Neural cell (in vitro differentiated cells): ENCODE data around the gene HOMER2.

Experiments
- CTCF ChIP-seq: fragments of 450-650 bp; IDR thresholded peaks from 2 replicates; pipeline ENCODE4 v1.5.1; 2014; ENCODE audit warnings: antibody characterized with exemption, mild to moderate bottlenecking, moderate library complexity; ENCODE audit not compliant: poor library complexity, severe bottlenecking
- EP300 ChIP-seq: fragments of 450-650 bp; conservative IDR thresholded peaks from 2 replicates; pipeline ENCODE4 v1.6.1; 2014; ENCODE audit warnings: antibody characterized with exemption, mild to moderate bottlenecking, moderate library complexity; ENCODE audit not compliant: poor library complexity, severe bottlenecking
- EZH2 ChIP-seq: fragments of 200-600, 300-800 bp; shearing (Covaris generic), sonication (generic); IDR thresholded peaks from 2 replicates; pipeline ENCODE4 v1.6.1; 2014; ENCODE audit warnings: antibody characterized with exemption, low read length, borderline replicate concordance, mild to moderate bottlenecking; ENCODE audit not compliant: insufficient read depth, poor library complexity, severe bottlenecking
- MXI1 ChIP-seq: fragments of 450-650 bp; conservative IDR thresholded peaks from 2 replicates; pipeline ENCODE4 v1.6.1; 2014; ENCODE audit warnings: antibody characterized with exemption, mild to moderate bottlenecking; ENCODE audit not compliant: poor library complexity, severe bottlenecking
- POLR2AphosphoS5 ChIP-seq: IDR thresholded peaks from 2 replicates; pipeline ENCODE4 v1.6.1; 2012
- RAD21 ChIP-seq: fragments of 450-650 bp; conservative IDR thresholded peaks from 2 replicates; pipeline ENCODE4 v1.6.1; 2014; ENCODE audit warnings: antibody characterized with exemption, mild to moderate bottlenecking, moderate library complexity
- REST ChIP-seq: IDR thresholded peaks from 2 replicates; pipeline ENCODE4 v1.6.1; 2012; ENCODE audit warnings: borderline replicate concordance
- SMC3 ChIP-seq: fragments of 450-650 bp; conservative IDR thresholded peaks from 2 replicates; pipeline ENCODE4 v1.6.1; 2014; ENCODE audit warnings: antibody characterized with exemption, mild to moderate bottlenecking, moderate library complexity; ENCODE audit not compliant: poor library complexity
- TAF1 ChIP-seq: IDR thresholded peaks from 2 replicates; pipeline ENCODE4 v1.6.1; 2012; ENCODE audit warnings: low read depth

DNA sequence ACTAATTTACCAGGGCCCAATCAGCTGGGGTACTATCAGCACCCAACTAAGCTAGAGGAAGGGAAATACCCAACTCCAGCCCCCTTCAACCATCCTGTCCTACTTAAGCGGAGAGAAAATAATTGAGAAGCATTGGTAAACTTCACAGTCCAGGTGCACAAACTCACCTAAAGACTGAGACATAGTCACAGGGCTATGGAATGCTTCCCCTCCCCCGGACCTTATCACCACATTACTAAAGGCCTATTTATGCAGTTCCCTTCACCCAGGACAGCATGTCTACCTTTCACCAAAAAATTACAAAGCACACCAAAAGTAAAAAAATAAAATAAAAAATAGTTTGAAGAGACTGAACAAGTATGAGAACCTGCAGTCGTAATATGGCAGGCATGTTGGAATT, 47.9 kb downstream of the HOMER2 start:
- TF ChIP-seq CTCF (no peak), REST (no peak), POLR2AphosphoS5 (no peak), TAF1 (no peak), EZH2 (no peak), EP300 (no peak), RAD21 (no peak), SMC3 (no peak), MXI1 (no peak)
